ENCODE results near the gene SEC62. TPM values are rescaled to one million over a fixed set of nuclear protein-coding genes. Genes with fewer than 3 reads are reported as not detected.

SEC62 gene
- total and polyA plus RNA-seq, 9 of the 15 experiments (the other 6 are each of a cell fraction or from before 2014, with no cell fraction given) = 34.5 to 152 (median 51.8) TPM

- TF ChIP-seq FOXK1 (CRISPR knock-in tag; IDR thresholded peaks at IDR 0.05; ENCODE audit: borderline replicate concordance) = no peak
- peak; percentile 37; the same call in 1 of the 2 replicates for TF ChIP-seq SMARCC2 (IDR thresholded peaks at IDR 0.05; ENCODE audit: low read depth)
- peak; percentile 87 for TF ChIP-seq ATF7 (IDR thresholded peaks at IDR 0.05)
- no peak for TF ChIP-seq HDGF (IDR thresholded peaks at IDR 0.05)
- no peak for TF ChIP-seq HDAC8 (tag; IDR thresholded peaks at IDR 0.05)
- no peak for TF ChIP-seq KDM5B (IDR thresholded peaks at IDR 0.05; ENCODE audit: insufficient replicate concordance, low read depth, low read length)
- TF ChIP-seq MEF2A (IDR thresholded peaks at IDR 0.05; ENCODE audit: control insufficient read depth, low read depth, low read length) = no peak
- 0 out of 2 replicates have a peak, but pooled peaks have one; percentile 29 for TF ChIP-seq MAFK (IDR thresholded peaks at IDR 0.05; ENCODE audit: low read length)
- no peak for TF ChIP-seq ATF2 (CRISPR knock-in tag; IDR thresholded peaks at IDR 0.05)
- TF ChIP-seq IRF9 (tag; IDR thresholded peaks at IDR 0.05) = no peak
- no peak for TF ChIP-seq KDM2B (CRISPR knock-in tag; IDR thresholded peaks at IDR 0.05)
- no peak for TF ChIP-seq MTF1 (CRISPR knock-in tag; IDR thresholded peaks at IDR 0.05; ENCODE audit: borderline replicate concordance)
- TF ChIP-seq ZFP30 (CRISPR knock-in tag; IDR thresholded peaks at IDR 0.05; ENCODE audit: borderline replicate concordance) = no peak
- TF ChIP-seq E2F5 (CRISPR knock-in tag; IDR thresholded peaks at IDR 0.05) = no peak
- TF ChIP-seq ELF1 (tag; IDR thresholded peaks at IDR 0.05) = no peak
- no peak for TF ChIP-seq ZNF518B (CRISPR knock-in tag; IDR thresholded peaks at IDR 0.05)
- no peak for TF ChIP-seq MCM3 (IDR thresholded peaks at IDR 0.05)
- no peak for TF ChIP-seq BCL6 (CRISPR knock-in tag; IDR thresholded peaks at IDR 0.05)
- TF ChIP-seq SP2 (IDR thresholded peaks at IDR 0.05; ENCODE audit: extremely low read depth, low read depth, low read length, poor library complexity, severe bottlenecking) = no peak
- TF ChIP-seq MED1 (CRISPR knock-in tag; IDR thresholded peaks at IDR 0.05; ENCODE audit: borderline replicate concordance) = no peak
- peak; percentile 29 for TF ChIP-seq NEUROD1 (IDR thresholded peaks at IDR 0.05; ENCODE audit: borderline replicate concordance, low read depth, low read length, partially characterized antibody)
- TF ChIP-seq ZNF280B (CRISPR knock-in tag; IDR thresholded peaks at IDR 0.05) = no peak
Observed at GRCh38 chr3:169945313-169945712, 21.3 kb upstream of the SEC62 start (continued).
